D341Med (cell line): Measurements from ENCODE around the gene LYRM1.

Experiments used
- DNase-seq: peaks from one replicate; pipeline ENCODE4 v3.0.0; 2012; ENCODE audit warnings: low spot score

LYRM1 gene

DNA sequence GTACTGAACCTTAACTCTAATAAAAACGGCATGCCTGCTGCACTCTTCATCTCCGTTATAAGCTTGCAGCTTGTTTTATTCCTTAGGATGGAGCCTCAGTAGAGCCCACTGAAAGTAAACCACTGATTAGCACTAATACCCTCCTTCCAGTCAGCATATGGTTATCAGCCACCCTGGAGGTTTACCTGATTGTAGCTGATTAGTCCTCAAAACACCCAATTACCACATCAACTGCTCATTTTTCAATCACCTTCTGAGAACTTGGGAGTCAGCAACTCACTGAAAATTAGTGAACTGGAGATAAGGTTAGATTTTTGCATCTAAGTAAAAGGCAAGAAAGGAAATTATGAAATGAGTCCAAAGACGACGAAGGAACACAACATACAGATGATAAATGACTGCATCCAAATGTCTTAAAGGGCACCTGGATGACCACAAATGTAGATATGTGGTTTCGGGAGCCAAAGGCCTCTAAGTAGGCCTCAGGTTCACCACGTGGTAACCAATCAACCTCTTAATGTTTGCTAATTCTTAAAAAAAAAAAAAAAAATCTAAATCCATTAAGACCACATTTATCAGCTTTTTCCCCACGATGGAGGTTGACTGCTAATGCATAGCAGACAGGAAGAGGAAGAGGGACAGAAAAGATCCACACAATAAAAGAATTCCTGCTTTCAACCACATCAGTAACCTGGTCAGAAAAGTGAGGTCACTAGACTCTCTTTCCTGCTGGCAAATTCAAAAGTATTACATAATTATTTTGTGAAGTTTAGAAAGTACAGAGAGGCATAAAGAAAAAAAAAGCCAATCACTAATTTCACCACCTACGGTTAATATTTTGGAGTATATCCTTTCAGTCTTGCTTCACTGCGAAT, 28.4 kb upstream of the LYRM1 start:
- DNase-seq = no peak

DNA sequence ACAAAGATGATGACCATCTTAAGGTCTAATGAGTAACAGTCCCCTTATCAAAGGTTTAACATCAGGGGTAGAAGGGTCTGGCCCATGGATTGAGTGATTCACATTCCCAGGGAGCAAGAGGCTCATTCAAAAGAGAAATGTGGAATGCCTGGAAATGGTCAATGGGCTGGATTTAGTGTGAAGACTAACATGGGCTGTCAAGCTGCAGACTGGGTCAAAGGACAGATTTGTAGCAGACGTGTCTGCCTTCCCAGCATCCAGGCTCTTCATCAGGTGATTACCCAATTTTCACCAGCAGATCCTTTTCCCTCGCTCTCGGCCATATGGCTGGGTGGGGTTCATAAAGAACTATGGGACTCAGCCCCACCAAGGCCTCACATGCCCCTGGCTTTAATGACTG, 27.2 kb upstream of the LYRM1 start:
- no peak for DNase-seq

DNA sequence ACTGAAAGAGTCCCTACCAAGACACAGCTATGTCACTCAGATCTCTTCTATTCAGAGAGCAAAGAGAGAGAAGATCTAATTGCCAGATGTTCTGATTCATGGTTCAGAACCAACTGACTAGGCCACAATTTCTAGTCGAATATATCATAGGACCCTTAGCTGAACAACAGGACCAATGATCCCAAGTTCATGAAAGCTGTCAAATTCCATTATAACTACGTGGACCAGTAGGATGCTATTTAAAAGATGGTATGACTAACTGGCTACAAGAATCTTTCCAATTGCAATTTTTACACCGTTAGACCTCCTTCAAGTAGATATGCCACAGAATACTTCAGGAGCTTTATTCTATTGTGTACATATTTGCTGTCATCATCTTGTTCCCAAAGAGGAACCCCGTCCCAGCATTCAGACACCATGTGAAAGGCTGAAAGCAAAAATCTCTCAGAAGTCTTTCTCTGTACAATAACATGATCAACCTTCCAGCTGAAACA, 26.4 kb upstream of the LYRM1 start:
- DNase-seq = no peak

DNA sequence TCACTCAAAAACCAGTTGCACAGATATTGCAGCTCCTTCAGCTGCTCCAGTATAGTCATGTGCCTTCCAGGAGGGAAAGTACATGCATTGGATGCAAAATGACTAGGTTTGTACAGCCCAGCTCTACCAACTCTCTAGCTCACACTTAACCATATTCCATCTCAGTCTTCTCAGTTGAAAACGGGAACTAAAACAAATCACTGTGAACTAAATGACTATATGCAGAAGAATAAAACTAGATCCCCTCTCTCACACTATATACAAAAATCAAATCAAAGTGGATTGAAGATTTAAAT, 25.3 kb upstream of the LYRM1 start:
- no peak for DNase-seq

DNA sequence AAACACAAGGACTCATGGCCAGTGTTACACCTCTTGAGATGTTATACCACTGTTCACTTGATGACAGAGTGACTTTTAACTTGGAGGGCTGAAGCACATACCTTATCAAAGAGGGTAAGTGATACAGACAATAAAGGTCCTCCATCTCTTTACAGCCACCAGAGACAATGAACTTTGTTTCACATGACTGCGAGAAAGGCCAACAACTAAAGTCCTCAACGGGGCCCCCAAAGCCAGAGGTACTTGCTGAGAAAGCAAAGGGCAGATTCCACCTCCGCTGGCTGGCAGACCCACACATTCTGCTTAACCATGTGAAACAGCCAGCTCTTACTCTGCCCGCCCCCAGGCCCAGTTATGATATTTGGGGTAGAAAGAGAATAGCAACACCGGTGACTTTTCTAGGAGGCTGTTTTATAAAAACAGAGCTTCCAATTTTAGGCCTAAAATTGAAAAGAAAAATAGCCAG, 21.9 kb upstream of the LYRM1 start:
- no peak for DNase-seq

DNA sequence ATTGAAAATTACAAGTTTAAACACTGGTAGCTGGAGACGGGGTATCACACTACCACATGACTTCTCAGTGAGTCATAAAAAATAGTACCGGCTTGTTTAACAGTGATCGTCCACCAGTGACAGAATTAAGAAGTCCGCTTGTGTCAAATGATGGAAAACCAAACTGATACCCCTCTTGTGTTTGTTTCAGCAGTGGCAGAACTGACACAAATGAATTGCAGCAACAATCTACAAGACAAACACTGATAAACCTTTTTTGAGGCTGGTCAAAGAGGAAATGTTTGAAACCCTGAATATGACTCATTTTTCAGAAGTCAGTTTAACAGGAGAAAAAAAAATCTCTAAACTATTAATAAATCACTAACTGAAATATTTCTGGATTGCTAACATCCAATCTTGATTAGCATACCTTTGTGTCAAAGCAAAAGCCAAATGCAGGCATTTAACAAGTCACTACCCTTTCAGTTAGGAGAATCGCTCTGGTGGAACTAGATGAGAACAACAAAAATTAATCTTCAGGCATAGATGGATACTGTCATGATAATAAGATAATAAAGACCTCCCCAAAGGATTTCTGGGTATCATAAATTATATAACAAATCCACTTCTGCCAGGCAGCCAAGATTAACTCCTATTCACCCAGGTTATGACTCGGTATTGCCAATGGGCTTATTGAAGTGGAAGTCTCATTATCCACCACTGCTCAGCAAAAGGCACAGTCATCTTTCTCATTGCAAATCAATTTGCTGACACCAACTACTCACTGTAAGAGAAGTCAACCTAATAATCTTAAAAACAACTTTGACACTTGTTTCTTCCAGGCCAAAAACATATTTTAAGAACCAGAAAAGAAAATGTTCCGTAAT, 21.2 kb upstream of the LYRM1 start:
- no peak for DNase-seq

DNA sequence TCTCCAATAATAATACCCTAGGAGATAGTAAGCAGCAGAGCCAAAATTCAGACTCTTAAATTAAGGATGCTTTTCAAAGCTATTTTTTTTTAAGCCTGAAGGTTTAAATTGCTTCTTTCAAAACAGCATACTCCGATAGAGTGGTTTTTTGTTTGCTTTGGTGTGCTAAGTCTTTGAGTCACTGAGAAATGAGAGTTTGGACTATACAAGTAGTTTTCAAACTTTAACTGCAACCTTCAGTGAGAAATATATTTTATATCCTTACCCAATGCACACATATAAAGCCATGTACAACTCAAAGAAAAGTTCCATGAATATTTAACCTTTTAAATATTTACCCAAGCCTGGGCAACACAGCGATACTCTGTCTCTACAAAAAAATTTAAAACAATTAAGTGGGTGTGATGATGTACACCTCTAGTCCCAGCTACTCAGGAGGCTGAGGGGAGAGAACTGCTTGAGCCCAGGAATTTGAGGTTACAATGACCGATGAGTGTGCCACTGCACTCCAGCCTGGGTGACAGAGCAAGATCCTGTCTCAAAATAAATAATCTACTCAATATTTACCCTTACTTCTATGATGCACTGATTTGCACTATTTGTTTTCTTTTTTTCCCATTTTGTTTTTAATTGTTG, 19.6 kb upstream of the LYRM1 start:
- DNase-seq = no peak

DNA sequence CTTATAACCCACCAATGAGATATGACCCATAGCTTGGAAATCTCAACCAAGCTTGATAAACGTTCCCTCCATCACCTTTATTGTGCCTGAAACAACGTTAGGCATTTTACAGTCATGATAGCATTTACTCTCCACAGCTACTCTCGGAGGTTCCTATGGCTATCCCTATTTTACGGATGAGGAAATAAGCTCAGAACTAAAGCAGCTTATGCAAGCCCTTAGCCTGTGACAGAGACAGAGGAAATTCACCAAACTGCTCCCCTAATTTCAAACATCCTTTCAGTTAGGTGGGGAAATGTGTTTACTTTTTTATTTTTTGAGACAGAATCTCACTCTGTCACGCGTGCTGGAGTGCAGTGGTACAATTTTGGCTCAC, 19.1 kb upstream of the LYRM1 start:
- no peak for DNase-seq

DNA sequence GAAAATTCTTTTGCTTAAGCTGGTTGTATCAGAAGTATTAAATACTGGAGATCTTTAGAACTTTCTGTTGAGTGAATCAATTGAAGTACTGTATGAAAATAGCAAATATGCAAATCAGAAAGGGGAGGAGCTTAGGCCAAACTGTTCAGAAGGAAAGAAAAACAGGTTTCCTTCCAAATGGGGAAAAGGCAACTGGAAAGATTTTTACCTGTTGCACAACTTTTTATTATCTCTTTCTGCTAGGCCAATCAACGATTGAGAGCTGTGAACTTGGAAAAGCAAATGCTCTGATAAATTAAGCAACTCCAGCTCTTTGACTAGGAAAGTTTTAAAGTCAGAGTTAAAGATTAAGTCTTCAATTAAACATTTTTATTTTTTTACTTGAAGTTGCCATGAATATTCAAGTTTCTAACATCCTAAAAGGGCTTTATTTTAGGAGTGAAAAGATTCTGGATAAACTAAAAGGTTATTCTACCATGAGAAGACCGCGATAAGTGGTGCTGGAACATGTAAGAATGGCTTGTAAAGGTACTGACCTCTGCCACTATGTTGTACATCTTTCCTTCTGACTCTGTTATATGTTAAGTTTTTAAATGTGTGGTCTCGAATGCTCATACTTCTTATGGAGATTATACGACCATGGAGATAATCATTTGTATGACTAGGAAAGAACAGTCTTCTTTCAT, 16.9 kb upstream of the LYRM1 start:
- no peak for DNase-seq

DNA sequence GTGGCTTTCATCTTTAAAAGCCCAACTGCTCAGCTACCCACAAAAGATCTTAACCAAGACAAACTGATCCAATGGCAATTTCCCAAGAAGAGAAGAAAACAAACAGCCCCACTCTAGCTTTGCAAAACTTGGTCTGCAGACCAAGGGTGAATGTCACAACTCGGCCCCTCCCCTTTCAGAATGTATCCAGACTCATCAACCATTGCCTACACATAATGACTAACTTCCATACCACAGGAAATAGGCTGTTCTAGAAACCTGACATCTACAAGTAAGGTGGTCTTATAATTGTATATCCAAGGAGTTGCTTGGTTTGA, 16.4 kb upstream of the LYRM1 start:
- DNase-seq = no peak

DNA sequence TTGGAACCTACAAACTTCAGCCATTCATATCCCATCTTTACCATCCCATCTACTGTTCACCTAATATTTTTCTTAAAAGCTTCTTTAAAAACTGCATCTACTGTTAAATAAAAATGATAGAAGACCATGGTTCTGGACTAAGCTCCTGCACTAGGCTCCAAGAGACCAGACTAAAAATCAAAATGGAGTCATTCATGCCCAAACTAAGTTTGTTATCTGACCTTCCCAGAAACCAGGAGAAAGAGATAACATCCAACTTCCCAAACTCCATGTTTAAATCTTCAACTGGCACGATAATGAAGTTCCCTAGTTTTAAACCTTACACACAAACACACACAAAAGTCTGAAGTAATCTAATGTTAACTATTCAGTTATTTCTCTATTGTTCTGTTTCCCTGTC, 14.3 kb upstream of the LYRM1 start:
- DNase-seq = no peak

DNA sequence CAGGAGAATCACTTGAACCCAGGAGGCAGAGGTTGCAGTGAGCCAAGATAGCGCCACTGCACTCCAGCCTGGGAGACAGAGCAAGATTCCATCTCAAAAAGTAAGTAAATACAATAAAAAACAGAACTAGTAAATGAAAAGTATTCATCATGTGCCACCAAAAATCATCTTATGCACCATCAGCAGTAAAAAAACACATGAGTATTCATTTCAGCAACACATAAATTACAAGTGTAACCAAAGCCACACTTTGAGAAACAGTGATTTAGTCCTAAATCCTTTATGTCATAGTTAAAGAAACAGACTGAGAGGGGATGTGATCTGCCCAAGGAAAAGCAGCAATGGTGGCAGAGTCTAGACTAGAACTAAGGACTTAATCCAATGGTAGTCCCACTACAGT, 13.4 kb upstream of the LYRM1 start:
- no peak for DNase-seq

DNA sequence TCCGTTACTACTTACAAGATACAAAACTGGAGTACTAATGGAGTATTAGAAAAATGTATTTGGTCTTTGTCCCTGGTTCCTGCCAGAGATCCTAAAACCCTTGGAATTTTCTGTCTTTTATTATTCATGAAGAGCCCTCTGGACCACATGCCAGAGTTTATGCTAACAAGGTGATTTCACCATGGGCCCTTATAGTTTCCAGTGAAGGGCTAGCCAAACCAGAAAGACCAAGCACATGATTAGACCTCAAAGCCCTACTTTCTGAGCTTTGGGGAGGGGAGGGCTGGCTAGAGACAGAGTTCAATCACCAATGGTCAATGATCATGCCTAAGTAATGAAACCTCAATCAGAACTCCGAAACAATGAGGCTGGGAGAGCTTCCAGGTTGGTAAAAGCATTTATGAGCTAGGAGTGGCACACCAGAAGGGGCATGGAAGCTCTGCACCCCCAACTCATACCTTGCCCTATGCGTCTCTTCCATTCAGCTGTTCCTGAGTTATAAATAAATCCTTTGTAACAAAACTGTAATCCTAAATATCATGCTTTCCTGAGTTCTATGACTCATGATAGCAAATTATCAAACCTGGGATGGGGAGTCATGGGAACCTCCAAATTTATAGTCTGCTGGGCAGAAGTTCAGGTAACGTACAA, 10.8 kb upstream of the LYRM1 start:
- no peak for DNase-seq

DNA sequence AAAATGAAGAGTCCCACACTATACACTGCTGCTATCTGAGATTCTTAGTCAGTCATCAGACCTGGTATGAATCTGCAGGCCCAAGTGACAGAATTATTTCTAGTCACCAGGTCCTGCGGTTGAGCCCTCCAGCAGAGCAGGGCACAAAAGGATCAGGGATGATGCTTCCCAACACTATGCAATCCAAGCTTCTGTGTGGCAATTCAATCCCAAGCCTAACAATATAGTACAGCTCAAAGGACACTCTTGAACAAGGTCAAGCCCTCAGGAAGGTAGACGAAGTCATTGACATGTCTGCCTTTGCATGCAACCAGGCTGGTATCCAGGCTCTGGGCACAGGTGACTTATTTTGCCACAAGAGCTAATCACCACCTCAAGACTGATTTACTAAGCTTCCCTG, 6.2 kb upstream of the LYRM1 start:
- no peak for DNase-seq

DNA sequence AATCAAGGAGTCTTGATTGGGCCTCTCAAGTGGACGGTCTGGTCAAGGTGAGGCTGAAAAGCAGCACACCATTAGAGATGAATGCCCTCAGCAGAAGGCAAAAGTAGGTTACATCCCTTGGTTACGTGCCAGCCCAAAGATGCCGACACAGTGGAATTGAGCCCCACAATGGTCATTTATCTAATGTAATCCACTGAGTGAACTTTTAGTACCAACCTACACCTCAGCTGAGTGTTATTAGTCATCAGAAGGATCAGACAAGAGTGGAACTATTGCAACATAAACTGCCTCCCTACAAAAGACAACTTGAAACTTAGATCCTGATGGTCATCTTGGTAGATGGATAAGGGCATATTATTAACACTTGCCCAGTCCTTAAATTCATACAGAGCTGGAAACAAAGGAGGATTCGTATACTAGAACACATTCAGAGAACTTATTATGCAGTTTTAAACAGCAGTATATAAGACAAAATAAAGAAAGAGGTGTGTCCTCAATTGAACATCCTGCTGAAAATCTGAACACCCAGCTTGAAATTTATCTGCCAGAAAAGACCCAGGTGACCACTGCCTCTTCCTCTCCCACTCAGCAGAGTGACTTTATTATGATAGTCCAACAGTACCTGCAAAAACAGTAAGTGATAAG, 3.2 kb upstream of the LYRM1 start:
- no peak for DNase-seq

DNA sequence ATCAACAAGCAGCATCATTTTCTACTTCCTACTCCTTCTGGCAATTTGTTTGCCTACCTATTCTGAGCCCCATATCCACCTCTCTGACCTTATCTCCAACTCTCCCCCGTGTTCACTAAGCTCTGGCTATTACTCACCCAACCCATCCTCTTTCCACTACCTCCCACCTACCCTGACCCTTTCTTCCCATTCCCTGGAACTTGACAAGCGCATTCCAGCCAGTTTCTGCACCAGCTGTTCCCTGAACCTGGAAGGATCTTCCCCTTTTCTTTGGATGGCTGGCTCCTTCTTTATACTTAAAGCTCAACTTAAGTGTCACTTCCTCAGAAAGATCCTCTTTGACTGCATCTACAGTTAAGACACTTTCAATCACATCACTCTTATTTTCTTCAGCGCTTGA, 2.6 kb upstream of the LYRM1 start:
- no peak for DNase-seq

DNA sequence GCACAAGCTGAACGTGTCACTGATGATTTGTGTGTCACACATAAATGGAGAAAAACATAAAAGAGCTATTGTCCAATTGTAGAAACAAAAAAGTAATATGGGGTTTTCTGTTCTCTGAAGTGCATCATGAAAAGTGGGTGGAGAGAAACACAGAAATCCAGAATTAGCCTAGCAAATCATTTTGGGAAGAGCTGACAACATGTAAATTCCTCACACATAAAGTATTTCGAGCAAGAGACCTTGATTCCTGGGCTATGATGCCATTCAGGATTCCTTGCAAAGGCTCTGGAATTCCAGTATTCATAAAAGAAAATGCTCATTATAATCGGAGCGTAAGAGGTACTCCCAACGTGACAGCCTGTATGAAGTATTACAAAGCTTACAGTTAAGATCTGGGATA, 1.5 kb upstream of the LYRM1 start:
- no peak for DNase-seq

DNA sequence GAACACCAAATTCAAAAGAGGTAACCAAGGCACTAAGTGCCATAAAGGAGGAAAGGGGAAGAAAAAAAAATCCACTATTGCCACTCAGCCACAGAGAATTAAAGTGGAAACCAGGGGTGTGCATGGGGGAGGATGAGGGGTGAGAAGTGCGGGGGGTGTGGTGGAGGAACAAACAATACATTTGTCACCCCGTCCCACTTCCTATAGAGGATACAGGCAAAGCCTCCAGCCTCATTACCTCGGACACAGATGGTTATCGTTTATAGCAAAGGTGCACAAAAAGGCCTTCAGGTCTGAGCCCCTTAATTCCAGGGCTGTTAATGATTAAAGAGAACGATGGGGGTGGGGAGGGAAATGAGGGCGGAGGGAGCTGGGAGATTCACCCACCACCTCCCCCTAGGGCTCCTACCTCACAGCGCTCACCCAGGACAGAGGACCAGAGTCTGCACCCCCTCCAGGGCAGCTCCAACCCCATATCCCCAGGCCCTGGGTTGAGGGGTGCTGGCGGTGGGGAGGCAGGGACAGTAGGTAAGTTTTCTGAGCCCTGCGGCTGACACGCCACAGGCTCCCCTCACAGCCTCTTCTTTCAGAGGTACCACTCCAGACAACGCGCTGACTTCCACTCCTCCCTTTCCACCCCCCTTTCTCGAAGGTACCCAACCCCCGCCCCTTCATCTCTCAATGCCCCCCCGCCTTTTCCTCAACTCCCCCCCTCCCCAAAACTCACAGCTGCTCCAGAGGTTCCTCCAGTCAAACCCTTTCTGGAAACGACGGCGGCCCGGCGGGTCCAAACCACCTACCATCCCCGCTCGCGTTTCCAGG, 883 bp upstream of the LYRM1 start:
- DNase-seq = peak; percentile 60

DNA sequence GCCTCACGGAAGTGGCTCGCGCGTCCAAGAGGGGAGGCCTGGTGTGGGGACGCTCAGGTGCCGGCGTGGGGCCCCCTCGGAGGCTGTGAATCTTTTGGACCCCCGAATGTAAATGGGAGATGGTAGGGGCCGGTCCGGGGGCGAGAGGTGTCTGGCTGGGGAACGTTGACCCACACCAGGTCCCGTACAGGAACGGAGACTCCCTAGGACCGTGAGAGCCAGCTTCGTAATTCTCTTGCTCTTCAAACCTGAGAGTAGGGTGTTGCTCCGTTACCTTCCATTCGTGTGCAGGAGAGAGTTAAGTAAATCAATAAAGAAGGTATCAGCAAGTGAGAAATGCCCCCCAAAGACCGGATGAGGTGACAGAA, 481 bp downstream of the LYRM1 start:
- no peak for DNase-seq

DNA sequence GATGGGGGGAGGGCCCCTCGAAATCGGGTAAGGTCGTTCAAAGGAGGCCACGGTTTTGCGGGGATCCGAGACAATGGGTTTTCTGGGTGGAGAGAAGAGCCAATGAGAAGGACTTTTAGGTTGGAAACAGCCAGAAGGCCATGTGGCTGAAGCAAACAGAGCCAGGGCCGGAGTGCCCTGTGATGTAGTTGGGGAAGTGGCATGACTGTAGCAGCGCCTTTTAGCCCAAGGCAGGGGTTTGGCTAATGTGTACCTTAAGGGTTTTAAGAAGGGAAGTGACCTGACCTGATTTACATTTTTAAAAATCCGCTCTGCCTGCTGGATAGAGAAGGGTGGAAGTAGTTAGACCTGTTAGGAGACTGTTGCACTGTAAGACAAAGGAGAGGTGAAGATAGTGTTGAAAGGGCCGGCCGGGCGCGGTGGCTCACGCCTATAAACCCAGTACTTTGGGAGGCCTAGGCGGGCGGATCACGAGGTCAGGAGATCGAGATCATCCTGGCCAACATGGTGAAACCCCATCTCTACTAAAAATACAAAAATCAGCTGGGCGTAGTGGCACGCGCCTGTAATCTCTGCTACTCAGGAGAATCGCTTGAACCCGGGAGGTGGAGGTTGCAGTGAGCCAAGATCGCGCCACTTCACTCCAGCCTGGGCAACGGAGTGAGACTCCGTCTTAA, 1.0 kb downstream of the LYRM1 start:
- peak; percentile 33 for DNase-seq
